Mesodermal cell (in vitro differentiated cells): ENCODE measurements around the gene NCBP2L. TPM values are rescaled to one million over a fixed set of nuclear protein-coding genes. Genes with fewer than 3 reads are reported as not detected.

Source experiments
- H3K27ac ChIP-seq: 2 replicates; pipeline ENCODE4 v1.7.0; 2013; ENCODE audit warnings: mild to moderate bottlenecking, low read depth, low read length, moderate library complexity; ENCODE audit not compliant: severe bottlenecking
- H3K36me3 ChIP-seq: 2 replicates; pipeline ENCODE4 v1.7.1; 2013; ENCODE audit warnings: mild to moderate bottlenecking, low read length, moderate library complexity; ENCODE audit not compliant: control insufficient read depth, insufficient read depth
- H3K4me1 ChIP-seq: one replicate; pipeline ENCODE4 v1.7.1; 2013; ENCODE audit warnings: mild to moderate bottlenecking, low read length; ENCODE audit not compliant: insufficient read depth, control insufficient read depth, poor library complexity, severe bottlenecking
- H3K4me3 ChIP-seq: 2 replicates; pipeline ENCODE4 v1.7.0; 2013; ENCODE audit warnings: low read length, control low read depth, mild to moderate bottlenecking; ENCODE audit not compliant: insufficient read depth, poor library complexity, severe bottlenecking; ENCODE audit errors: extremely low read depth
- H3K9me3 ChIP-seq: 2 replicates; pipeline ENCODE4 v1.7.1; 2013; ENCODE audit warnings: mild to moderate bottlenecking, low read length, moderate library complexity; ENCODE audit not compliant: control insufficient read depth
- WGBS, 2 experiments: methylation state at CpG; one replicate each; pipeline ENCODE4 v1.1.5; 2013; ENCODE audit warnings: missing lambda C conversion rate in 2 of 2; ENCODE audit not compliant: insufficient coverage in 2 of 2; 5-methylcytosine and 5-hydroxymethylcytosine counted together
- polyA plus RNA-seq, 2 experiments: library from polyadenylated mRNA; stranded (reverse); fragments of 50-300 nt; gene quantifications; one replicate each; pipeline ENCODE4 v1.2.3, GENCODE V29; 2013

The NCBP2L gene
- polyA plus RNA-seq (2013, experiment 1 of 2), result not detected
- polyA plus RNA-seq (2013, experiment 2 of 2), result not detected

GRCh38 chrX:107777536-107777832 lies at the start of gene NCBP2L:
Gene NCBP2L (plus strand): TSS chrX:107777733. CDS start chrX:107794221, 16,488 bp downstream.
- Histone ChIP-seq H3K4me1 (peaks cover 4% of the 10 kb centered on the region), H3K4me3 (peak within 1 kb of the TSS; percentile 8), H3K9me3 (no peaks in the 10 kb centered on the region), H3K36me3 (no peaks in the 10 kb centered on the region), H3K27ac (no peak within 1 kb of the TSS)
- 90 to 93% methylated on average over 3 to 4 of the region's 6 CpGs for WGBS, 2 experiments

- H3K9me3 ChIP-seq, result no peaks in the 10 kb centered on the region
- H3K27ac ChIP-seq, result no peak overlapping the region
- peaks cover 17% of the 10 kb centered on the region for H3K4me1 ChIP-seq
- no peak overlapping the region for H3K4me3 ChIP-seq
- H3K36me3 ChIP-seq, result no peaks in the 10 kb centered on the region
- WGBS, 2 experiments, result 63 to 100% methylated on average over 1 to 2 of the region's 4 CpGs
These were observed 49.0 kb upstream of the NCBP2L start for GRCh38 chrX:107728371-107729099.

- WGBS, 2 experiments, result 71% methylated on average over 1 of the region's 8 CpGs; no CpG with 5 or more reads in 1 of the 2 experiments
- no peak overlapping the region for H3K27ac ChIP-seq
- no peaks in the 10 kb centered on the region for H3K36me3 ChIP-seq
- H3K9me3 ChIP-seq, result no peaks in the 10 kb centered on the region
- peaks cover 17% of the 10 kb centered on the region for H3K4me1 ChIP-seq
- no peak overlapping the region for H3K4me3 ChIP-seq
These were observed 47.8 kb upstream of the NCBP2L start for GRCh38 chrX:107729558-107730297.

- Histone ChIP-seq H3K36me3 (no peaks in the 10 kb centered on the region), H3K4me3 (no peak overlapping the region), H3K27ac (no peak overlapping the region), H3K4me1 (peaks cover 17% of the 10 kb centered on the region), H3K9me3 (no peaks in the 10 kb centered on the region)
- WGBS, 2 experiments, result no CpG with 5 or more reads among the region's 1 CpG
These were observed 47.3 kb upstream of the NCBP2L start for GRCh38 chrX:107730298-107730655.

GRCh38 chrX:107730991-107731766 lies 46.4 kb upstream of the NCBP2L start:
- H3K4me1 ChIP-seq, result peaks cover 14% of the 10 kb centered on the region
- 43 to 75% methylated on average over 2 to 4 of the region's 9 CpGs for WGBS, 2 experiments
- no peaks in the 10 kb centered on the region for H3K36me3 ChIP-seq
- peak overlapping the region; percentile 36 for H3K27ac ChIP-seq
- H3K4me3 ChIP-seq, result no peak overlapping the region
- no peaks in the 10 kb centered on the region for H3K9me3 ChIP-seq

- H3K4me1 ChIP-seq, result peaks cover 20% of the 10 kb centered on the region
- no peak overlapping the region for H3K4me3 ChIP-seq
- peak overlapping the region; percentile 36 for H3K27ac ChIP-seq
- no peaks in the 10 kb centered on the region for H3K9me3 ChIP-seq
- WGBS, 2 experiments, result 14 to 20% methylated on average over 1 to 3 of the region's 7 CpGs
- H3K36me3 ChIP-seq, result no peaks in the 10 kb centered on the region
These were observed 45.6 kb upstream of the NCBP2L start for GRCh38 chrX:107731831-107732502.

- no peak overlapping the region for H3K4me3 ChIP-seq
- H3K36me3 ChIP-seq, result no peaks in the 10 kb centered on the region
- H3K9me3 ChIP-seq, result no peaks in the 10 kb centered on the region
- no peak overlapping the region for H3K27ac ChIP-seq
- peaks cover 21% of the 10 kb centered on the region for H3K4me1 ChIP-seq
- whole genome bisulfite sequencing, 2 experiments, result 100% methylated on average over 1 to 3 of the region's 4 CpGs
These were observed 43.8 kb upstream of the NCBP2L start for GRCh38 chrX:107733686-107734085.

GRCh38 chrX:107734646-107735045 lies 42.9 kb upstream of the NCBP2L start:
- H3K27ac ChIP-seq, result no peak overlapping the region
- no peaks in the 10 kb centered on the region for H3K9me3 ChIP-seq
- no peaks in the 10 kb centered on the region for H3K36me3 ChIP-seq
- no peak overlapping the region for H3K4me3 ChIP-seq
- WGBS, 2 experiments, result no CpG with 5 or more reads among the region's 3 CpGs
- H3K4me1 ChIP-seq, result peaks cover 12% of the 10 kb centered on the region

- Histone ChIP-seq H3K27ac (no peak overlapping the region), H3K36me3 (no peaks in the 10 kb centered on the region), H3K9me3 (no peaks in the 10 kb centered on the region), H3K4me3 (no peak overlapping the region), H3K4me1 (peaks cover 7% of the 10 kb centered on the region)
- WGBS, 2 experiments, result 19 to 36% methylated on average over 4 of the region's 8 CpGs
These were observed 40.6 kb upstream of the NCBP2L start for GRCh38 chrX:107736781-107737531.

- Histone ChIP-seq H3K27ac (no peak overlapping the region), H3K9me3 (no peaks in the 10 kb centered on the region), H3K36me3 (no peaks in the 10 kb centered on the region), H3K4me1 (peaks cover 7% of the 10 kb centered on the region), H3K4me3 (no peak overlapping the region)
- 100% methylated on average over 1 of the region's 5 CpGs; no CpG with 5 or more reads in 1 of the 2 experiments for WGBS, 2 experiments
These were observed 39.3 kb upstream of the NCBP2L start for GRCh38 chrX:107738272-107738671.
